NCI-H526 treated with DMSO at 0.1 percent for 48 hours (cell line): Measurements from ENCODE around the gene NPC2.

Experiments
- DNase-seq: peaks from one replicate; lab custom pipeline; 2025; lab: John Stamatoyannopoulos, UW

Gene NPC2

DNA sequence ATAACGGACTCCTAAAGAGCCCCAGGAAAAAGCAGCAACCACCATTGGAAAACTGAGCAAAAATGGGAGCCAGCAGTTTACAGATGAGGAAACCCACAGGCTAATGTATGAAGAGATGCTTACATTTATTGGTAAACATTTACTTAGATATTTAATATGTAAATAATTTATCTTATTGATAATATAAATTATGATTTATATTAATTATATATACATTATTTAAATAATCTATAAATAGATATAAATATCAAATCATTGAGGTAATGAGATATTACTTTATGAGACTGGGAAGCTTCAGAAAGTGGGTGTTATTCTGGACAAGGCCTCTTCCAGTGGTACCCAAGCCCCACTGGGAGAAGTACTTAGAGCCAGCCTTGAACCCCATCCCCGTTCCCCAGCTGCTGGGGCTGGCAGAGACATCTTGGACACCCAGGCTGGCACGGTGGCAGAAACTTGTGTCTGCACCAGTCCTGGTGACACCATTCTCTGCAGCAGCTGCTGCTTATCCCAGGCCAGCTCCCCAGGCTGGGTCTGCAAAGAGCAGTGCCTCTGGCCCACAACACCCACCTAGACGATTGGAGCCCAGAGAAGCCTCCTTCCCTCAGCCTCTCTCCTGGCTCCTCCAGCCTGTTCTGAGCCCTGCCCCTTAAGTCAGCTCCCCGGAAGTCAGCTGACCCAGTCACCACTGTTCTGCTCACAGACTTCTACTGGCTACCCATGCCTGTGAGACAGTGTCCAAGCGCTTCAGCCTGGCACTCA is 26.4 kb upstream of the NPC2 start:
- DNase-seq = no peak

DNA sequence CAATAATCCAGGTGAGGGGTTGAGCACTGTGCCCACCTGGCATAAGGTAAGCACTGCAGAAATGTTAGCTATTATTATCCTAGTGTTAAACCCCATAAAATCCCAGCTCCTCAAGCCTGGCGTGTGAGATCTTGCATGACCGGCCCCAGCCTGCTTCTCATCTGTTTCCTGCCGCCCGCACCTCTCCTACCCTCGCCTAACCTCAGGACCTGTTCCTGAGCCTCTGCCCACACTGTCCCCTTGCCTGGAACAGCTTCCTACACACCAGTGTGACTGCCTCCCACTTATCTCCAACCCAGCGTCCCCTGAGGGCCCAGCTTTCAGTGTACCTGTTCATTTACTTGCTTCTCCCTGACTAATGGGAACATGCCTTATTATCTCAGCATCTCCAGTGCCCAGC is 25.1 kb upstream of the NPC2 start:
- no peak for DNase-seq

DNA sequence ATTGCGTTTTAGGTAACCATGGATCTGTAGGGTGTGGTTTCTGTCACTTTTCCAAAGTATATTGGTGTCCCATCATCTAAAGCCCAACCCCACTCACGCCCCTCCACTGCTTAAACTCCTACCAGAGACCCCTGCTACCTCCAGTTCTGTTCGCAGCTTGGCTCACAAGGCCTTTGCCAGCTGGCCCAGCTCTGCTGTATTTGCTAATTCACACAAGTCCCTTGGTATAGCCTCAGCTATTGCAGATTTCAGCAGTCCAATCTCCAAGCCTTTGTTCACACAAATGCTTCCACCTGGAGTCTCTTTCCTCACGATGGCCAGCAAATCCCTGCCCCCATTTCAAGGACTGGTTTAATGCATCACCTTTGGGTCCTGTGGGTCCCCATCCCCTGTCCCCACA is 24.6 kb upstream of the NPC2 start:
- DNase-seq = no peak

DNA sequence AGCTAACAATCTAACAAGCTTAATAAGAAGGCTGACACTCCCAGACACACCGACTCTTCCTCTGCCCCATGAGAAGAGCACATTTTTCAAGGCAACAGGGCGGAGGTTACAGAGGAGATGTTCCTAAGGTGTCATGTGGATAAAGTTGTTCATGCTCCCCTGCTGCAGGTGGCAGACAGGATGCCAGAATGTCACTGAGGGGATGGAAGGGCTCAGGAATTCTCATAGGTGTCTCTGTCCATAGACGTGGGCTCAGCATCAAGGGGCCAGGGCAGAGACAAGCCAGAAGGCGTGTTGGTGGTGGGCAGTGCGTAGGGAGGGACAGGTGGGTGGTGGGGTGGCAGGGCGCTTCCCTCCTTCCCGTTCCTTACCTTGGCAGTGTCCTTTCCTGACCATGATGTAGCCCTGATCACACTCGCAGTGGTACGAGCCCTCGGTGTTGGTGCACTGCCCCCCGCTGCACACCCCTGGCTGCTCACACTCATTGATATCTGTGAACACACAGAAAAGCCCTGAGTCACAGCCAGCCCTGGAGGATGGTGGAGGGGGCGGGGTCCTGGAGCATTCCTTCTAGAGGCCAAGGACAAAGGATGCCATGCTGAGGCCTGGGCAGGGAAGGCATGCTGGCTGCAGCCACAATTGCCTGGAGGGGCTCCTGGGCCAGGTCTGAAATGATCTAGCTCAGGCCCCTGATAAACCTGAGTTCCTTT is 23.5 kb upstream of the NPC2 start:
- DNase-seq = no peak

DNA sequence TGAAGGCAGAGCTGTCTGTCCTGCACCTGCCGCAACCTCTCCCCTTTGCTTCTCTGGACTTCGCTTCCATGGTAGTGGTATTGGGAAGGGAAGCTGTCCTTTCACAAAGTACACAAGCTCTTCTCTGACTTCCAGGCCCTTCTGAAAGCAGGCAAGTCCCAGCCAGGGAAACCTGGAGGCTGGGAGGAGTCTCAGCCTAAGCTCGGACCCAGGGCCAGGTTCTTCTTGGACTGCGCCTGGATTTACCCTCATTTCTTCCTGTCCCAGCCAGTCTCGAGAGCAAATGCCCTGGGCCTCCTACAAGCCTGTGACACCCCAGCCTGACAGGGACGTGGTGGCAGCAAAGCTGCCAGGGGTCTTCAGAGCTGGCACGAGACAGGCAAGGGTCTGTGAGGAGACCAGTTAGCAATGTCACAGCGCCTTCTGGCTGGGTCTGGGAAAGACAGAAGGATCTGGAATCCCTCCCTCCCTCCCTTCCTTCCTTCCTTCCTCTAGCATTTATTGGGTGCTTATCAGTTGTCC is 22.8 kb upstream of the NPC2 start:
- DNase-seq = no peak

DNA sequence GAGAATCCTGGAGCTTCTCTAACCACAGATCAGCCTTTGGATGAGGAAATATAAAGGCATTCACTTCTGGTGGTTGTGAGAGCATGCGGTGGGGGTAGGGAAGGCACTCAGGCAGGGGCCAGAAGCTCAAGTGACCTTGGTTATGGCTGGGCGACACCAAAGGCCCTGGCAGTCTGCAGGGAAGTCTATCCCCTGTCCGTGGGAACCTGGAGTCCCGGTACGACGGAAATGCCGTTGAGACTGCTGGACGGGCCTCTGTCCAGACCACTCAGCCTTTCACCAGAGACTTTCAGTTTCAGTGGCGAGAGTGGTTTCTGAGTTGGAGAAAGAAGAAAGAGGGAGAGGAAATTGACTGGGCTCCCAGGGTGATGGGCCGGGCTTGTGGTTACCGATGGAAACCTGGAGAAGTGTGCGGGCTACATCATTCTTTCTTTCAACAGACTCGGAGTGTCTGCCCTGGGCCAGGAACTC is 21.4 kb upstream of the NPC2 start:
- DNase-seq = no peak

DNA sequence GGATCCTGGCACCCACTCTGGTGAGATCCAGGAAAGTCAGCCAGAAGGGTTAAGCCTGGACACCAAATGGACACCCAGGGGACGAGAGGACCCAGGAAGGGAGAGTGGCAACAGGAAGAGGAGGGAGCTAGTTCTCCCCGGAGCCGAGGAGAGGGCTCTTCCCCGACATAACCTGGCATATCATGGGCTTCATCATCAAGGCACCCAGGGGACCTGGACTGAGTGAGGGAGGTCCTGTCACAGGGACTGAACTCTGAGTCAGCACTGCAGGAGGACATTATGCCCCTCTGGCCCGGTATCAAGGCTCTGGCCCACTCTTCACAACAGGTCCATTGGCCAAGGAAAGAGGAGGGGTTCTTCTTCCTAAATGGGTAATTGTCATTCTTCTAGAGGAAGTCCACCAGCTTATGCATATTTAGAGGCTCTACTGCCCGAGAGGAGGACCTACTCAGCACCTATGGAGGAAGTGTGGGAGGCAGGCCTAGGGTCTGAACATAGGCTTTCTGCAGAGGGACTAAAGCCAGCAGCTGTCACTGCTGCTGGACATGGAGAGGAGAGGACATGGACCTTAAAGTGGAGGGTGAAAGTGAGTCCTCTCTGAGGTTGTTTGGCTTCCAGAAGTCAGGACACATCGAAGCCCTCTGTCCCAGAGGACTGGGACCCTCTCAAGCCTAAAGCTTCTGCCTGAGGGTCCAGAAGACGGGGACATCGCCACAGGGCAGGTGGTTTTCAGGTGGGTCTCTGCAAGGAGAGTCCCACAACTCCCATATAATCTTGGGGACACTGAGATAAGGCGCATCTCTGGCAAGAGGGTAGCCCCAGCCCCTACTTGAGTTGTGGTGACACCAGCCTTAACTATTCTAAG is 19.1 kb upstream of the NPC2 start:
- DNase-seq = no peak

DNA sequence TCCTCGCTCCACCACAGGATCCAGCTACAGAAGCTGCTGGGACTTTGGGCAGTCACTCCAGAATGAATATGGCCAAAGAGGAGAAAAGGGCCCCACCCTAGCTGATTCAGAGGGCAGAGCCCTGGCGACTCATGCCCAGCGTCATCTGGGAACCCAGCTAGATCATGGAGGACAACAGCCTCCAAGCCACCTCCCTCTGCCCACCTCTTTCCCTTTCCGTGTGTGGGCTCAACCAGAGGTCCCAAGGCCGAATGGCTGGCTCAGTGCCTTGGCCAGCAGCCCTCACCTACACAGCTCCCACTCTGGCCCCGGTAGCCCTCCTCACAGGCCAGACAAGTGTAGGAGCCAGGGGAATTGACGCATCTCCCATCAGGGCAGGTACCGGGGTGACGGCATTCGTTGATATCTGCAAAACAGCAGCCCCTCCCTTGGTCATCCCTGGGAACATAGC is 17.9 kb upstream of the NPC2 start:
- DNase-seq = no peak

DNA sequence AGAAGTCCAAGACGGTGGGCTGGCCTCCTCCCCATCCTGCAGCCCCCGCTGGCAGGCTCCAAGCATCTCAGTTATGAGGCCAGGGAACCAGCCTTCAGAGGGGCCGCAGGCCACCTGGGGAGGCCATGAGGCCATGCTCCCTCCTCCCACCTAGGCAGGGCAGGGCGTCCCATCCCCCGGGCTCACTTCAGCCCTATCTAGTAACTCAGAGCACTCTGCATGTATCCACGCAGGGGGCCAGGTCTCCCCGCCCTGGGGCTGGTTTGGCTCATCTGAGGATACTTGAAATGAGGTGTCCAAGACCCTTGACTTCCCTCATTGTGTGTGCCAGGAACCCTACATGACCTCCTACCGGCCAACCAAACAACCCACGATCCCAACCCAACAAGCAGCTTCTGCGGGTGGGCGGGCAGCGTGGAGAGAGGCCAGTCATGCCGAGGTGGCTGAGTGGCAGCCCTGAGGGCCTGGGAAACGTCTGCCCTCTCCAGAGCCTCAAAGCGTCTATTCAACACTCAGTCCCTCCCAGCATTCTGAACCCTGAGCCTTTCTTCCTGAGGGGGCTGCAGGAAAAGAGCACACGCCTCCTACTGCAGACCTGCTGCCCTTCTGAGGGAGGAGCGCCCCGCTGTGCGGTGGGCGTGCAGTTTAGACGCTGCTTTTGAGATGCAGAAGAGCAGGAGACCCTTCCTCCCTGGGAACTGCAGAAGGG is 17.3 kb upstream of the NPC2 start:
- no peak for DNase-seq

DNA sequence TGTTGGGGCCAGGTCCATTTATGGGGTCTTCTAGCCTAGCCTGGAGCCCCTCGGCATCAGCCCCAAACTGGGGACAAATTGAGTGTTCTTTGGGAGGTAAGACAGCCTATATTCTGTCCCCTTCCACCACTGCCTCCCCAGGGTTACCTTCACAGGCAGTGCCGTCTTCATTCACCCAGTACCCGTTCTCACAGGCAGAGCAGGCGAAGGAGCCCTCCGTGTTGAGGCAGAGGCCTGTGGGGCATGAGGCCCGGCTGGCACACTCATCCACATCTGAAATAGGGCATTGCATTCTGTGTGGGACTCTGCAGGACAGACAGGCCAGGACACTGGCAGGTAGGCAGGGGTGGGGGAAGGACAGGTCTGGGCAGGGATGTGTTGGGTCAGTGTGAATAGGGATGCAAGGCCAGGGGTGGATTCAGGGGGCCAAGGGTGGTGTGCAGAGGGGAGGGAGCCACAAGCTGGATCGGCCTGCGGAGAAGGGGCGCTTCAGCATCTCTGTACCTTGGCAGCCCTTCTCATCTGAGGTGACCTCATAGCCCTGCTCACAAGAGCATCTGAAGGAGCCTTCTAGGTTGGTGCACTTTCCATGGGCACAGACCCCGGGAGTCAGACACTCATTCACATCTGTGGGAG is 16.6 kb upstream of the NPC2 start:
- no peak for DNase-seq

DNA sequence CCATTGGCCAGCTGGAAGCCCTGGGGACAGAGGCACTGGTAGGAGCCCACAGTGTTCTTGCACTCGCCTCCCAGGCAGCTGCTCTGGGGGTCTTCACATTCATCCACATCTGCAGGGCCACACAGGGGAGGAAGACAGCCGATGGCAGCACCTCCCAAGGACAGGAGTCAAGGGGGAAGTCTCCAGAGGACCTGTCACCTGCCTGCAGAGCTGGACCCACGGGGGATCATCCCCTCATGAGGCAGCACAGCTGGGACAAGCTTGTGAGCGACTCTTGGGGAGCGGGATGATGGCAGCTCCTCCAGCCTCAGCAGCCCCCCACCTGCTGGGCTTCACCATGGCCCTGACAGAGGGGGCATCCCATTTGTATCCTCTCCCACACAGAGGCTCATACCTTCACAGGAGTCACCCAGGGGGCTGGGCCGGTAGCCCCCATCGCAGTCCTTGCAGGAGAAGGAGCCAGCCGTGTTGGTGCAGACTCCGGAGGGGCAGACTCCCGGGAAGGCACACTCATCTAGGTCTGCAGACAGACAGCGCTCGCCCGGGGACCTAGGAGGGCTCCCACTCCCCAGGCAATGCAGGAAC is 15.8 kb upstream of the NPC2 start:
- DNase-seq = no peak

DNA sequence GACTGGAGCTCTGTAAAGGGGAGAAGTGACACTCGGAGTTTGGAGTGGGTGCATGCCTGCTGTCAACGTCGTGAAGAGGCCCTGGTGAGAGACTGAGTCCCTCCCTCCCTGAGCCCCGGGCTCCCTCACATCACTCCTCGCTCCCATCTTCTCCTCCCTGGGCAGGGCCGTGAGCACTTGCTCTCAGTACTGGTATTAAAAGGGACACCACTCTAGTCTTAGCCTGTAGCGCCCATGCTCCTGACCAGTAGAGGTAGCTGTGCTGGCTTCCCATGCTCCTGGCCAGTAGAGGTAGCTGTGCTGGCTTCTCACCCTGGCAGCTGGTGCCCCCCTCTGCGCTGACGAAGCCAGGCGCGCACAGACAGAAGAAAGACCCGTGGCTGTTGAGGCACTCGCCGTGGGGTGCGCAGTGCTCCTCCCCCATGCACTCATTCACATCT is 15.2 kb upstream of the NPC2 start:
- DNase-seq = peak; percentile 33

DNA sequence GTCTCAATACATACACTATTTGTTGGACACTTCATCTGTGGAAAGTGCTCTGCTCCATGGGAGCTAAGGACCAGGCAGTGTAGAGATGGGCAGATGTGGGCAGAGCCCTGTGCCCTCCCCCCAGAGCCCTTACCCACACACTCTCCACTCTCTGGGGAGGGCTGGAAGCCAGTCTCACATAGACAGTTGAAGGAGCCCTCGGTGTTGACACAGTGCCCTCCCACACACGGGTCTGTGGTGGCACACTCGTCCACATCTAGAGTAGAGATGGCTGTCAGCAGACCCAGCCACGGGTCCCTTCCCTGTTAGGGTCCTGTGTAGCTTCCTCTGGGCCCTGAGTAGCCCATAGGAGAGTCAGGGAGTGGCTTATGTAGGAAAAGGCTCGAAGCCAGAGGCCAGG is 14.7 kb upstream of the NPC2 start:
- DNase-seq = no peak

DNA sequence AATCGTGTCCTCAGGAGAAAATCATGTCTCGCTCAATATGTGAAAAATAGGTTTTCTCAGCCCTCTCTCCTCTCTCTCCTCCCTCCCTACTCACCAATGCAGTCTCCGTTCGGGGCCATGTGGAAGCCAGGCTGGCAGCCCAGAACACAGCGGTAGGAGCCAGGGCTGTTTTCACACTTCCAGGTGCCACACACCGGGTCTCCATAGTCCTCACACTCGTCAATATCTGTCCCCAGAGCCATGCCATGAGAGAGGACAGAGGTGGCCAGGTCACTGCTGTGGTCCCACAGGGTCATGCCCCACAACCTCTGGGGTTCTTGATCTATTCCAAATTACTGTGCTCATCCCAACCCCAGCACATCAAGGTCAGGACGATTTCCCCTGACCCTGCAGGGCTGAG is 14.0 kb upstream of the NPC2 start:
- no peak for DNase-seq

DNA sequence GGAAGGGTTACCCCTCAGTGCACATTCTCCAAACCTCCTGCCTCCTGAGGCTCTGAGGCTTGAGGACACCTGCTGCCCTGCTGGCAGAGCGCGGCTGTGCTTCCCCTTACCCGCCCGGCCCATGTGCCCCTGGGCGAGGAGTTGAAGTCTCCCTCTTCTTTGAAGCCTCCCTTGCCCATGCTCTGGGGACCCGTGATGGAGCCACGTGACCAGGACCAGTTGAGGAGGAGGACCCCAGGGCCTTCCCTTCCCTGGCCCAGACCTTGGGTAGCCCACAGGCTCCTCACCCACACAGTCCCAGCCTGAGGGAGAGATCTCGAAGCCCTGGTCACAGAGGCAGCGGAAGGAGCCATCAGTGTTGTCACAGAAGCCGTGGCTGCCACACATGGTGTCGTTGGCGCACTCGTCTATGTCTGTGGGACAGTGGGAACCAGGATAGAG is 13.3 kb upstream of the NPC2 start:
- no peak for DNase-seq

DNA sequence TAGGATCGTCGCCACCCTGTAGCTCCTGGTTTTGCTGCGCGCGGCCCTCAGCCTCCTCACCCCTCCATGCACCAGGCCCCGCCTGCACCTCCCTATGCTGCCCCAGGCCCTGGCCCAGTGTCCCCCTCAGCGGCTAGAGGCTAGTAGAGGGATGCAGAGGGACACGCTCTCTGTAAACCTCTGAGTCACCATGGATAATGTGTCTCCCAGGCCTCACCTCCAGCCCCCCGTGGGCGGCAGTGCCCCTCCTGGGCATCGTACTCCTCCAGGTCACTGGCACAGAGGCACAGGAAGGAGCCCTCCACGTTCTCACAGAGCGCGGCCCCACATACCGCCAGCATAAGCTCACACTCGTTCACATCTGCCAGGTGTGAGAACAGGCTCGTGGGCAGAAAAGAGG is 12.7 kb upstream of the NPC2 start:
- DNase-seq = no peak

DNA sequence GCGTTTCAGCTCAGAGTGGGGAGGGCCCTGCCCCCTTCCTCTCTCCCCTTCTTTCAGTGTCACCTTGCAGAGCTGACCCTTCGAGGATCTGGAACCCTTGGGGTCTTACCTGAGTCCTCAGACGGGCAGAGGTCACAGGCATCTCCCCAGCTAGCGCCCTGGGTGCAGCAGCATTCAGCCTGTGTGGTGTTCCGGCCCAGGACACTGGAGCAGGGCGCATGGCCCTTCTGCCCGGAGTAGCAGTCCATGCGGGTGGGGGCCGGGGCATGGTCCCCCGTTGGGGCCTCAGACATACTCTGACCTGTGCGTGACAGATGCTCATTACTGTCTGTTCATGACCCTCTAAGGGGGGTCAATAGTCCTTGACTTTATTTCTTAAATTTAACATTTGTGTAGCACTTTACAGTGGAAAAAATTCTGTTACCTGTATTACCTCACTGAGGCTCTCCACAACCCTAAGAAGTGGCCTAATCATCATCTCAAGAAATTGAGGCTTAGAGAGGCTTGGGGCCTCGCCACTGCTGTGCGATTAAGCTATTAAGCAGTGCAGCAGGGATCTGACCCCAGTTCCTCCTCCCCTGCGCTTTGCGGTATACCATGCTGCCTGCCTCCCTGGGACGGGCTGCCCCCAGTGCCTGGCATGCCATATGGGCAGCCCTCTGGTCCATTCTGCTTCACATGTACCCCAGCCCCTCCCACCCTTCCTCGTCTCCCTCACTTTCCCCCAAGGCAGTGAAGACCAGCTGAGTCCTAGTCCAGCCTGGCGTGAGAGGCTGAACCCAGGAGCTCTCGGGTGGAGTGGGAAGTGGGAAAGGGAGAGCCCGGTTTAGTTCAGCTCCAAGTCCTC is 12.0 kb upstream of the NPC2 start:
- DNase-seq = no peak

DNA sequence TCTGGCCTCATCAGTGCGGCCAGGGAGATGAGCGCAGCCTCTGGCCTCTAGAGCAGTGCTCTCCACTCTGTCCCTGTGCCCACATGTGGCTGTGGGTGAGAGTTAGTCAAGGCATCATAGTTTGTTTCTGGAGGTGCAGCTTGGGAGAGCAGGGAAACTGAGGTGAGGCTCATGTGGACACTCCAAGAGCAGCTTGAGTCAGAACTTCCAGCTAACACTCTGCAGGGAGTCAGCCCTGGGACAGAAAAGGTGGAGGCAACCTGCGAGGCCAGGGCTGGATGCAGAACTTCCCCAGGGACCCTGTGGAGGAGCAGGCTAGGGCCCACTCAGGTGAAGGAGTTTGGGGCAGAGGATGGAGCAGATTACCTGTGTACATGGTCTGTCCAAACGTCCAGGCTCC is 11.3 kb upstream of the NPC2 start:
- DNase-seq = no peak

DNA sequence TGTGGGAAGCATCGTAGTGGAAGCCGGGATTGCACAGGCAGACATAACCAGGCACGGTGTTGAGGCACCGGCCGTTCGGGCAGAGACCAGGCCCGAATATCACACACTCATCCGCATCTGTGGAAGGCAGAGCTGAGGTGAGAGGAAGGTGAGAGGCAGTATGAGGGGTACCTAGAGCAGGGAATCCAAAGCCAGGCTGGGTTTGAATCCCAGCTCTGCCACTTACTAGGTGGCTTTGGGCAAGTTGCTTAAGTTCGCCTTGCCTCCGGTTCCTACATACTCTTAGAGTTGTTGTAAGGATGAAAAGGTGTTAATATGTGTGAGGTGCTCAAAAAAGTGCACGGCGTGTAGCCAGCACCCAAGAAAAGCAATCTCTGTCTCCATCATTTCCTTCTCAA is 10.8 kb upstream of the NPC2 start:
- DNase-seq = no peak
